PFSK-1 (cell line): ENCODE measurements around the gene OIT3.

Experiments
- FOXP2 ChIP-seq: optimal IDR thresholded peaks from 2 replicates; pipeline ENCODE3; 2011; ENCODE audit warnings: borderline replicate concordance, control low read depth, inconsistent platforms; ENCODE audit not compliant: insufficient read depth; ENCODE audit errors: extremely low read length, extremely low read depth
- POLR2AphosphoS5 ChIP-seq: IDR thresholded peaks from 2 replicates; pipeline ENCODE4 v1.6.1; 2012; ENCODE audit warnings: low read depth, mild to moderate bottlenecking, control low read depth, low read length, moderate library complexity
- REST ChIP-seq, 2 experiments: IDR thresholded peaks; 2 replicates each; pipeline versions ENCODE4 v1.6.1 to v1.8.0; 2011 to 2012; ENCODE audit warnings: low read depth in 2 of 2, low read length in 2 of 2, control low read depth in 1 of 2, inconsistent platforms in 1 of 2, mild to moderate bottlenecking in 1 of 2, moderate library complexity in 1 of 2; ENCODE audit not compliant: insufficient read depth in 1 of 2
- SIN3A ChIP-seq: IDR thresholded peaks from 2 replicates; pipeline ENCODE4 v1.6.1; 2012; ENCODE audit warnings: mild to moderate bottlenecking, low read length, moderate library complexity, borderline replicate concordance; ENCODE audit not compliant: insufficient read depth
- TAF1 ChIP-seq: IDR thresholded peaks from 2 replicates; pipeline ENCODE4 v1.6.1; 2012; ENCODE audit warnings: low read length, control low read depth, borderline replicate concordance; ENCODE audit not compliant: insufficient read depth

The OIT3 gene

DNA sequence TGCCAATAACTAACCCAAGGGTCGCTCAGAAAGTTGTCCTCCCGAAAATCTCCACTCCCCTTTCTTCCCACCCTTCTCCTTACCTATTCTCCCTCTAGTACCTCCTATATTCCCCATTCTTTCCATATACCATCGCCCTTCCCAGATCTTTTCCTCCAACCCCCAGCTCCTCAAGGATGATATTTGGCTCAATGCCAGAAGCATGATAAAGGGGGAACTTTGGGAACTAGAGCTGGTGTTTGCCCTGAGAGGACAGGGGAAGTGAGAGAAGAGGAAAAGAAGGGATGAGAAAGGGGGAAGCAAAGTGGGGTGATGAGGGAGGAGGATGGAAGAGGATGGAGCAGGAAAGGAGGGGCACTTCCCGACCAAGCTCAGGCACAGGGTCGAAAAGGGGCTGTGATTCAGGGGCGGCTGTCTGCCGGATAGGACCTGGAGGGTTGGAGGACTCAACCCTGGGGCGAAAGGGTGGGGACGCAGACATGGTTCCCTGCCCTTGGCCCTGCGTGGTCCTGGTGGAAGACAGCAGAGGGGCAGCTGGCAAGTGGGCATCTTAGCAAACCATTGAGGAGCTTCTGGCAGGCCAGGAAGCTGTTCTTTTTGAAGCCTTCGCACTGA, 1.8 kb downstream of the OIT3 start:
- no peak for TF ChIP-seq TAF1
- TF ChIP-seq REST (IDR thresholded peaks at IDR 0.05; ENCODE audit: insufficient read depth in 1 of 2, low read depth in 2 of 2, low read length in 2 of 2): no peak
- TF ChIP-seq SIN3A: no peak
- TF ChIP-seq POLR2AphosphoS5: no peak
- TF ChIP-seq FOXP2: no peak

DNA sequence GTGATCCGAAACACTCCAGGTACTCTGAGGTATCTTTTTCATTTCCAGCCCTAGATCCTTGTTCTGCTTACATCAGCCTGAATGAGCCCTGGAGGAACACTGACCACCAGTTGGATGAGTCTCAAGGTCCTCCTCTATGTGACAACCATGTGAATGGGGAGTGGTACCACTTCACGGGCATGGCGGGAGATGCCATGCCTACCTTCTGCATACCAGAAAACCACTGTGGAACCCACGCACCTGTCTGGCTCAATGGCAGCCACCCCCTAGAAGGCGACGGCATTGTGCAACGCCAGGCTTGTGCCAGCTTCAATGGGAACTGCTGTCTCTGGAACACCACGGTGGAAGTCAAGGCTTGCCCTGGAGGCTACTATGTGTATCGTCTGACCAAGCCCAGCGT, 5.1 kb downstream of the OIT3 start:
- no peak for TF ChIP-seq FOXP2
- TF ChIP-seq TAF1: no peak
- no peak for TF ChIP-seq REST (IDR thresholded peaks at IDR 0.05; ENCODE audit: insufficient read depth in 1 of 2, low read depth in 2 of 2, low read length in 2 of 2)
- no peak for TF ChIP-seq SIN3A
- TF ChIP-seq POLR2AphosphoS5: no peak

DNA sequence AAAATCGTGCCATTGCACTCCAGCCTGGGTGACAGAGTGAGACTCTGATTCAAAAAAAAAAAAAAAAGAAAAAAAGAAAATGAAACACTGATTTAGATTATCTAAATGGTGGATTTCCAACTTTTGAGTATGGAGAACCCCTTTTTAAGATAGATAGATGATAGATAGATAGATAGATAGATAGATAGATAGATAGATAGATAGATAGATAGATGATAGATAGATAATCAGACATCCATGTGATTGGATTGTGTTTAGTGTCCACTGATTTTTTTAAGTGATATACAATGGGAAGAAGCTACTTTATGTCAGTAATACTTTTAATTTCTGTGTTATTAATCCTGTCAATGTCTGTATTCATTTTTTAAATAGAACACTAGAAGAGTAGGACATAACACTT, 6.0 kb downstream of the OIT3 start:
- no peak for TF ChIP-seq REST (IDR thresholded peaks at IDR 0.05; ENCODE audit: insufficient read depth in 1 of 2, low read depth in 2 of 2, low read length in 2 of 2)
- TF ChIP-seq FOXP2: no peak
- no peak for TF ChIP-seq TAF1
- TF ChIP-seq SIN3A: no peak
- TF ChIP-seq POLR2AphosphoS5: no peak

DNA sequence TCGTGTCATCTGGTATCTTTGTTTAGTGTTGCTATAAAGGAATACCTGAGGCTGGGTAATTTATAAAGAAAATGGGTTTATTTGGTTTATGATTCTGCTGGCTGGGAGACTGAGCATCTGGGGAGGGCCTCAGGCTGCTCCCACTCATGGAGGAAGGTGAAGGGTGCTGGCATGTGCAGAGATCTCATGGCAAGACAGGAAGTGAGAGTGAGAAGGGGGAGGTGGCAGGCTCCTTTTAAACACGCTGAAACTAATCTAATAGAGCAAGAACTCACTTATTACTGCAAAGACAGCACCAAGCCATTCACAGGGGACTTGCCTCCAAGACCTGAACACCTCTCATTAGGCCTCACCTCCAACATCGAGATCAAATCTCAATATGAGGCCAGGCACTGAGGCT, 11.3 kb downstream of the OIT3 start:
- TF ChIP-seq TAF1: no peak
- TF ChIP-seq SIN3A: no peak
- no peak for TF ChIP-seq REST (IDR thresholded peaks at IDR 0.05; ENCODE audit: insufficient read depth in 1 of 2, low read depth in 2 of 2, low read length in 2 of 2)
- TF ChIP-seq POLR2AphosphoS5: no peak
- no peak for TF ChIP-seq FOXP2
